Measurements from ENCODE around the gene RND3. TPM values are rescaled to one million over a fixed set of nuclear protein-coding genes. Genes with fewer than 3 reads are reported as not detected.

The RND3 gene
- total and polyA plus RNA-seq, 10 of the 15 experiments (the other 5 are each of a cell fraction or from before 2014, with no cell fraction given), result 0.38 to 18.3 (median 0.93) TPM

- H3K4me2 ChIP-seq (ENCODE audit: control insufficient read depth, insufficient read depth), result no peak overlapping the region
- CTCF ChIA-PET, result interaction anchor here (0.9 to 3.6 kb wide), 25 partner anchors 11 to 863 kb away, joined by 3 to 21 read pairs (median 4); no protein-coding TSS in a partner anchor
- H4K20me1 ChIP-seq (ENCODE audit: control insufficient read depth, insufficient read depth), result no peaks in the 10 kb centered on the region
- WGBS (ENCODE audit: insufficient coverage, insufficient replicate concordance, low lambda C conversion rate, missing lambda C conversion rate), result 42% methylated on average over 6 of the region's 6 CpGs
- H3K4me1 ChIP-seq (ENCODE audit: control insufficient read depth, insufficient read depth, low read length), result no peaks in the 10 kb centered on the region
- intact Hi-C loops (cut with micrococcal nuclease; ENCODE audit: unreplicated experiment), result no loop called here
- RAD21 ChIA-PET (ENCODE audit: unreplicated experiment), result interaction anchor here (0.7 to 3.5 kb wide), 21 partner anchors 8 to 814 kb away, joined by 3 to 18 read pairs (median 4); no protein-coding TSS in a partner anchor
- no peaks in the 10 kb centered on the region for H3K27me3 ChIP-seq (replicated peaks in 1 of 2; ENCODE audit: control insufficient read depth in 2 of 2, insufficient read depth in 2 of 2, low read length in 1 of 2)
- no peak for ATAC-seq
- H3K79me2 ChIP-seq (ENCODE audit: control insufficient read depth, insufficient read depth, low read length), result no peaks in the 10 kb centered on the region
- no peak for FAIRE-seq
- no peak overlapping the region for H3K4me3 ChIP-seq
- POLR2A ChIA-PET, result interaction anchor here (1.2 kb wide), 1 partner anchor 51 kb away, joined by 3 read pairs; no protein-coding TSS in a partner anchor
- H3K36me3 ChIP-seq (ENCODE audit: control insufficient read depth in 2 of 2, insufficient read depth in 2 of 2, low read length in 1 of 2), result no peaks in the 10 kb centered on the region
- H2AFZ ChIP-seq (ENCODE audit: control insufficient read depth, low read depth, low read length), result no peak overlapping the region
- no peak overlapping the region for H3K9ac ChIP-seq (ENCODE audit: control insufficient read depth, insufficient read depth, low read length)
- in situ Hi-C loops (cut with MboI), result no loop called here
- no peaks in the 10 kb centered on the region for H3K9me3 ChIP-seq (replicated peaks; ENCODE audit: control insufficient read depth, insufficient read depth, low read length)
- no TSS peak for BruUV-seq (replicated peaks)
- SMC1A ChIA-PET (ENCODE audit: uncharacterized antibody, unreplicated experiment), result interaction anchor here (0.6 to 3.1 kb wide), 29 partner anchors 10 to 826 kb away, joined by 3 to 23 read pairs (median 4); no protein-coding TSS in a partner anchor
- no peak overlapping the region for H3K27ac ChIP-seq (ENCODE audit: control insufficient read depth, insufficient read depth)
- DNase-seq (ENCODE audit: low read depth, low spot score), result no peak
- TF ChIP-seq BCLAF1 (IDR thresholded peaks at IDR 0.05) (no peak), ZNF24 (IDR thresholded peaks at IDR 0.05) (no peak), EED (IDR thresholded peaks at IDR 0.05; ENCODE audit: low read depth) (no peak), E4F1 (IDR thresholded peaks at IDR 0.05; ENCODE audit: borderline replicate concordance, partially characterized antibody) (no peak), ZNF687 (IDR thresholded peaks at IDR 0.05) (no peak), NBN (IDR thresholded peaks at IDR 0.05) (no peak), BCL3 (IDR thresholded peaks at IDR 0.05; ENCODE audit: borderline replicate concordance, insufficient read depth, low read depth, low read length, poor library complexity, severe bottlenecking) (no peak), CEBPZ (IDR thresholded peaks at IDR 0.05; ENCODE audit: low read depth, low read length) (no peak), ATF7 (IDR thresholded peaks at IDR 0.05; ENCODE audit: low read depth) (no peak)
Measured at GRCh38 chr2:150424406-150424805, 63.1 kb downstream of the RND3 start.
